Erythroblast (primary cell): ENCODE data around the gene CHRNA7.

Experiments used
- GATA1 ChIP-seq: IDR thresholded peaks from 2 replicates; pipeline ENCODE4 v1.6.1; 2011; ENCODE audit warnings: low read depth, mild to moderate bottlenecking, control low read depth, low read length, moderate library complexity
- POLR2A ChIP-seq: IDR thresholded peaks from 2 replicates; pipeline ENCODE4 v1.6.1; 2011; ENCODE audit warnings: mild to moderate bottlenecking, low read length

DNA sequence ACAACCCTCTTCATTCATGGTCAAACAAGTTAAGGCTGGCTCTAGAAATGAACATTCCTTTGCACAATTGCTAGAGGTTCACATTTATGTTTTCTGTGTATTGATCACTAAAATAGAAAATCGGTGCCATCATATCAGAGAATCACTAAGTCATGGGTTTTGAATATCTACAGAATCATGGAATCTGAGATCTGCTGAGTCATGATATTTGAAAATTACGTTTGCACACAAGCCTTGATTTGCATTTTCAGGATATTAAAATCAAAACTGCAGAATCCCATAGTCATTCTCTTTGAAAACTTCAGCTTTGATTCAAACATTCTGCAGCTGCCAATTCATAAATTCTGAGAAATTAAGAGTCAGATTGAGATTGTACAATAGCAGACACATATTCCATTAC is 26.1 kb upstream of the CHRNA7 start:
- TF ChIP-seq POLR2A, result no peak
- TF ChIP-seq GATA1, result no peak
